ENCODE measurements around the gene TMEM183A.
"Not testable (repeated sequence)": the region's sequence is repeated elsewhere in the genome, so short reads cannot be mapped to it uniquely, and the experiment has no call there.

Gene TMEM183A

DNA sequence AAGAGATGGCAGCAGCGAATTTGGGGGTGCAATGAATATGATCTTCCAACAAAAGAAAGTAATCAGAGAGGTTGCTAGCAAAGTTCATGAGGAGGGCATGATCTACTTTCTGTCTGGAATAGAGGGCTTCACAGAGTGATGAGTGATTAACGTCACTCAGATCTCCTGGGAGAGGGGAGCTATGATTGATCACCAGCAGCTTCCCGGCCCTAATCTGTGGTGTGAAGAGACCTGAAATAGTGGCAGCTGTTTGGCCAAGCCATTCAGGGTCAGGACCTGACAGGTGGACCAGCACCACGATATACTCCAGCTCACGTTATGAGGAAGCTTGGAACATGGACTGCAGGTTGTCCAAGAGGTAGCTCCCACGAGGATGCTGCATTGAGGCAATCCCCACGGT, 19.9 kb upstream of the TMEM183A start:
- in situ Hi-C loops (cut with MboI; ENCODE audit: low sequenced_read_pairs) = no loop called here

DNA sequence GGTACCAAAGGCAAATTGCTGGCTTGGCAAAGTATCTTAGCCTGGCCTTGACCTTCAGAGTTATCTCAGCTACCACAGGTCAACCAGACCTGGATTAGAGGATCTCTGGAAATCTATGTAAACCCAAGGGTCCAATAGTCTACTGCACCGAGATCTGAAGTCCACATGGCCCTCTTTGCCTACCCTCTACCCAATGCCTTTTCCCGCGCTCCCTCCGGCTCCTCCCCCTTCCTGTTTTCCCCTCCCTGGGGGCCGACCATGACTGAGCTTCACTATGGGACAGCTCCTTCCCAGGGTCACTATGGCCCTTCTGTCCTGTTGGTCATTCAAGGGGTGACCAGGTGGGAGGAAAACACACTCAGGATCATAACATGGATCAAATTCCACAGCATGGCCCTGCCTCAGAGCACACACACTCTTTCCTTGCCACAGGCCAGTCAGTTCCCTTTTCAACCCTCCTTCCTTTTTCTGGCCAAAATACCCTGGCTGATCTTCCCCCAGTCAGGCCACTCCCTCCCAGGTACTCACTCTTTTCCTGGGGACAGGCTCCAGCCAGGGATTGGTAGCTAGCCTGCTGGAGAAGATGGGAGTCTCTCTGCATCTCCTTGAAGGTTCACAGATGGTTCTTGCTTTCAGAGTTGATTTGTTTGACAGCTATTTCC, 19.1 kb upstream of the TMEM183A start:
- in situ Hi-C loops (cut with MboI; ENCODE audit: low sequenced_read_pairs) = no loop called here

- in situ Hi-C loops (cut with MboI; ENCODE audit: low sequenced_read_pairs) = no loop called here
Measured at GRCh38 chr1:202989879-202990278, 17.3 kb upstream of the TMEM183A start.

DNA sequence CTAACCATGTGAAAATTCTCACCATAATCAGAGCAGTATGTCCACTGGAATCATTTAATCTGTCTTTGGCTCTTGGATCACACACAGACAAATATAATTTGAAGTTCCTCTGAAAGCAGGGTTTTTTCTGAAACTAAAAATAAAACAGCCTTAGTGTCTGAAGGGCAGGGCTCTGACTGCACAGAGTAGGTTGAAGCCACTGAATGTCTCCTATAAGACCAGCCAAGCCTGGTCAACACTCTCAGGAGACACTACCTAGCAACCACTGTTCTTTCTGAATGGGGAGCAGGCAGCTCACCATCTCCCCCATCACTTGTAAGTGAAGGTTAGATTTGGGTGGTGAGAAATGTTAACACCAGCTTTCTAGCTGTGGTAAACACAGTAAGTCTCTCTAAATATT, 16.1 kb upstream of the TMEM183A start:
- in situ Hi-C loops (cut with MboI; ENCODE audit: low sequenced_read_pairs) = no loop called here

GRCh38 chr1:202994756-202995155, 12.4 kb upstream of the TMEM183A start:
- in situ Hi-C loops (cut with MboI; ENCODE audit: low sequenced_read_pairs) = no loop called here

- in situ Hi-C loops (cut with MboI; ENCODE audit: low sequenced_read_pairs) = no loop called here
Measured at GRCh38 chr1:202998836-202999750, 8.1 kb upstream of the TMEM183A start.

DNA sequence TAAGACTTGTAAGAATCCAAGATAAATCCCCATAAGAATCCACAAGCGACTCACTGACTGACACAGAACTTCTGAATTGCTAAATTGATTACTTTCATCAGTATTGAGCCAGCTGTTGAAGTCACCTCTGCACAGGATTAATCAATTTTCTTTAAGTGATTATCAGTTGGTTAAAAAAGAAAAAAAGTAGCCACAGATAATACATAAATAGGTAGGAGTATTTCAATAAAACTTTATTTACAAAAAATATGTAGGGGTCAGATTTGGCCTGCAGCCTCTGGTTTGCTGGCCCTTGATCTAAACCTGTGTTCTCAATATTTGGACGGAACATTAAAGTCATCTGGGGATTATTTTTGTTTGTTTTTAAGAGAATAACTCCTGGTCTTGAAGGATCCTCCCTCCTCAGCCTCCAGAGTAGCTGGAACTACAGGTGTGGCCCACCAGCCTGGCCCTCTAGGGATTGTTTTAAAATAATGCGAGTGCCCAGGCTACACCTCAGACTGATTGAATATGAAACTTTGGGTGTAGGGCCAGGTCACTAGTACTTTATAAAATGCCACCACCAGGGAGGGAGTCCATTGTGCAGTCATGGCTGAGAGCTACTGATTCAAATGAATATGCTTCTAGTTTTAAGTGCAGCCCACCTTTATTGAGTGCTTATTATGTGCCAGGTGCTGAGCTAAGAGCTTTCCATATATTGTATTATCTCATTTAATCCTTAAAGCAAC, 6.8 kb upstream of the TMEM183A start:
- in situ Hi-C loops (cut with MboI; ENCODE audit: low sequenced_read_pairs) = no loop called here

DNA sequence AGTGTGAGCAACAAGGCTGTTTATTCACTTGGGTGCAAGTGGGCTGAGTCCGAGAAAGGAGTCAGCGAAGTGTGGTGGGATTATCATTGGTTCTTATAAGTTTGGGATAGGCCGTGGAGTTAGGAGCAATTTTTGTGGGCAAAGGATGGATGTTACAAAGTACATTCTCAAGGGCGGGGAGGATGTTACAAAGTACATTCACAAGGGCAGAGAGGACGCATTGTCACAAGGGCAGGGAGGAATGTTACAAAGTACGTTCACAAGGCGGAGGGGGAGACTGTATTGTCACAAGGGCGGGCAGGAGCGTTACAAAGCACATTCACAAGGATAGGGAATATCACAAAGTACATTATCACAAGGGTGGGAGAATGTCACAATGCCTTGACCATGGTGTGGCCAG, 5.2 kb upstream of the TMEM183A start:
- in situ Hi-C loops (cut with MboI; ENCODE audit: low sequenced_read_pairs) = no loop called here

DNA sequence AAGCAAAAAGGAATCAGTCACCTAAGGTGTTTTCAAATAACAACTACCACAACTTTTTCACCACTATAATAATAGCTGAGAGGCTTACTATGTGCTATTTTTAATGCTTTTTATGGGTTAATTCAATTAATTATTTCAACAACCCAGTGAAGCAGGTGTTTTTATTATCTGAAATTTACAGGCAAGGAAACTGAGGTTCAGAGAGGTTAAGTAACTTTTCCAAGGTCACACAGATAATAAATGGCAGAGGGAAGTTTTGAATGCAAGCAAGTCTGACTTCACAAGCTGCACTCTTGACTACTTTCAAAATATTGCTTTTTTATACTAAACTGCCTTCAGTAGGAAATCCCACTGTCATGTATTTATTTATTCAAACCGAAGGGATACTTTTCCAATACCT, 4.2 kb upstream of the TMEM183A start:
- in situ Hi-C loops (cut with MboI; ENCODE audit: low sequenced_read_pairs) = no loop called here

DNA sequence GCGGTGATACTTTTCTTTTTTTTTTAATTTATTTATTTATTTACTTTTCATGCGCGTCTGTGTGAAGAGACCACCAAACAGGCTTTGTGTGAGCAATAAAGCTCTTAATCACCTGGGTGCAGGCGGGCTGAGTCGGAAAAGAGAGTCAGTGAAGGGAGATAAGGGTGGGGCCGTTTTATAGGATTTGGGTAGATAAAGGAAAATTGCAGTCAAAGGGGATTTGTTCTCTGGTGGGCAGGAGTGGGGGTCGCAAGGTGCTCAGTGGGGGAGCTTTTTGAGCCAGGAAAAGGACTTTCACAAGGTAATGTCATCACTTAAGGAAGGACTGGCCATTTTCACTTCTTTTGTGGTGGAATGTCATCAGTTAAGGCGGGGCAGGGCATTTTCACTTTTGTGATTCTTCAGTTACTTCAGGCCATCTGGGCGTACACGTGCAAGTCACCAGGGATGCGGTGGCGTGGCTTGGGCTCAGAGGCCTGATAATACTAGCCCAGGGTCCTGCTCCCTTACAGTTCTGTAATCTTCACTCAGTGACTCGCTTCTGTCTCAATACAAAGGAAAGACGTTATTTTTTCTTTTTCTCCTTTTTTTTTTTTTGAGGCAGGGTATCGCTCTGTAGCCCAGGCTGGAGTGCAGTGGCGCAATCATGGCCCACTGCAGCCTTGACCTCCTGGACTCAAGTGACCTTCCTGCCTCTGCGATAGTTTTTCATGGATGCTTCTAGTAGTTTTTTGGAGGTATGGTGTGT, 1.6 kb upstream of the TMEM183A start:
- in situ Hi-C loops (cut with MboI; ENCODE audit: low sequenced_read_pairs) = loop anchor here (5.0 kb wide), 1 partner anchor 1277 kb away; no protein-coding TSS in a partner anchor

DNA sequence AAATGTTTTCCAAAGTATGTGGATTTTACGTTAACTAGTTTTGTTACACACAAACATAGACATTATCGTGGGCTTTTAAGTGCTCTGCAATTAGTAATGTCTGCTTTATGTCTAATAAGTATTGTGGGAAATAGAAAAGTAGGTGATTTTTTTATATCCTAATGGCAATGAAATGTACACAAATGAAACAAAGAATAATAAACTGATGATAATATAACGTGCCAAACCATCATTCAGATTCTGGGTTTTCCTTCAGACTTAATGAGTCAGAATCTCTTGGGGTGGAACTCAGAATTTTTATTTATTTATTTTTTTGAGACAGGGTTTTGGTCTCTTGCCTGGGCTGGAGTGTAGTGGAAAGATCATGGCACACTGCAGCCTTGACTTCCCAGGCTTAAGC, 2.0 kb downstream of the TMEM183A start:
- in situ Hi-C loops (cut with MboI; ENCODE audit: low sequenced_read_pairs) = loop anchor here (5.0 kb wide), 1 partner anchor 1273 kb away; no protein-coding TSS in a partner anchor

GRCh38 chr1:203011582-203011981, 4.4 kb downstream of the TMEM183A start:
- in situ Hi-C loops (cut with MboI; ENCODE audit: low sequenced_read_pairs) = no loop called here

GRCh38 chr1:203017061-203017460, 9.9 kb downstream of the TMEM183A start:
- in situ Hi-C loops (cut with MboI; ENCODE audit: low sequenced_read_pairs) = no loop called here

DNA sequence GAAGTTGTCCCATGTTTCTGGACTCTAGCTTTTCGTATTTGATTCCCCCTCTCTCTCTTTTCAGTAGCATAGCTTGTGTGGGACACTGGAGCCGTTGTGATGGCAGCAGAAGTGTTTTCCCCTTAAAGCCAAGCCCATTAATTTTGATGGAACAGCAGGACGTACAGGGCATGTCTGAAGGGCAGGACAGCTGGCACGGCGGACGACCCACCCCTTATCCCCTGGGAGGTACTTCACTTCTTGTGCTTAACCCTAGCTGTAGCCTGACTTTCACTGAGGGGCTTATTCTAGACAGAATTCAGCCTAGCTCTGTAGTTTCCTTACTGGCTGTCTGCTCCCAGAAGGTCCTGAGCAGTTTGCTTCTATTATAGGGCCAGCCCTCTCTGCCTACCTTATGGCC, 10.5 kb downstream of the TMEM183A start:
- in situ Hi-C loops (cut with MboI; ENCODE audit: low sequenced_read_pairs) = no loop called here

DNA sequence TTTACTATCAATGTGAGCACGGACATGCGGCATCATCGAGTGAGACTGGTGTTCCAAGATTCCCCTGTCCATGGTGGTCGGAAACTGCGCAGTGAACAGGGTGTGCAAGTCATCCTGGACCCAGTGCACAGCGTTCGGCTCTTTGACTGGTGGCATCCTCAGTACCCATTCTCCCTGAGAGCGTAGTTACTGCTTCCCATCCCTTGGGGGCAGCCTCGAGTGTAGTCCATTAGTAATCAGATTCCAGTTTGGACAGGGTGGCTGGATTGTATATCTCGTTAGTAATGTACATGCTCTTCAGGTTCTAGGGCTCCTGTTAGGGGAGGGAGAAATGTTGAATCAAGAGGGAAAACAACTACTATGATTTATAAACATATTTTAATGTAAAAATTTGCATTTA, 15.7 kb downstream of the TMEM183A start:
- in situ Hi-C loops (cut with MboI; ENCODE audit: low sequenced_read_pairs) = not testable (repeated sequence)

DNA sequence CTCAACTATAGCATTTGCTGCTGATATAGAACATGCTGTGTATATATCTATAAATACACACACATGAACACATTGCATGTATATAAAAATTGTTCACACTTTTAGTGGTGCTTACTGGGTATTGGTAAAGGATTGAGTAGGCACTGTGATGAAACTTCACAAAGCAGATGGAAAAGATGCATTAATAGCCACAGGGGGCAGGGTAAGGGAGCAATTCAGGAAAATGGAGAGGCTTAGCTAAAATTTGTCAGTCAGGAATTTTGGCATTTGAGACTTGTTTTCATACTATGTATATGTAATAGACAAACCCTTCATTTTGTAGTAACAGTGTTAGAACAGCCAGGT, 18.5 kb downstream of the TMEM183A start:
- in situ Hi-C loops (cut with MboI; ENCODE audit: low sequenced_read_pairs) = loop anchor here (25.0 kb wide), 2 partner anchors 462 to 1337 kb away; partner anchors contain the start of genes OPTC, PLEKHA6 and PRELP

GRCh38 chr1:203026031-203026665, 19.0 kb downstream of the TMEM183A start, which contains the start of gene PPFIA4:
Gene PPFIA4, plus strand, starts transcription at chr1:203026491. Its CDS starts 12,518 bp downstream, at chr1:203039009.
- in situ Hi-C loops (cut with MboI; ENCODE audit: low sequenced_read_pairs) = loop anchor here (25.0 kb wide), 2 partner anchors 461 to 1336 kb away; partner anchors contain the start of genes OPTC, PLEKHA6 and PRELP

DNA sequence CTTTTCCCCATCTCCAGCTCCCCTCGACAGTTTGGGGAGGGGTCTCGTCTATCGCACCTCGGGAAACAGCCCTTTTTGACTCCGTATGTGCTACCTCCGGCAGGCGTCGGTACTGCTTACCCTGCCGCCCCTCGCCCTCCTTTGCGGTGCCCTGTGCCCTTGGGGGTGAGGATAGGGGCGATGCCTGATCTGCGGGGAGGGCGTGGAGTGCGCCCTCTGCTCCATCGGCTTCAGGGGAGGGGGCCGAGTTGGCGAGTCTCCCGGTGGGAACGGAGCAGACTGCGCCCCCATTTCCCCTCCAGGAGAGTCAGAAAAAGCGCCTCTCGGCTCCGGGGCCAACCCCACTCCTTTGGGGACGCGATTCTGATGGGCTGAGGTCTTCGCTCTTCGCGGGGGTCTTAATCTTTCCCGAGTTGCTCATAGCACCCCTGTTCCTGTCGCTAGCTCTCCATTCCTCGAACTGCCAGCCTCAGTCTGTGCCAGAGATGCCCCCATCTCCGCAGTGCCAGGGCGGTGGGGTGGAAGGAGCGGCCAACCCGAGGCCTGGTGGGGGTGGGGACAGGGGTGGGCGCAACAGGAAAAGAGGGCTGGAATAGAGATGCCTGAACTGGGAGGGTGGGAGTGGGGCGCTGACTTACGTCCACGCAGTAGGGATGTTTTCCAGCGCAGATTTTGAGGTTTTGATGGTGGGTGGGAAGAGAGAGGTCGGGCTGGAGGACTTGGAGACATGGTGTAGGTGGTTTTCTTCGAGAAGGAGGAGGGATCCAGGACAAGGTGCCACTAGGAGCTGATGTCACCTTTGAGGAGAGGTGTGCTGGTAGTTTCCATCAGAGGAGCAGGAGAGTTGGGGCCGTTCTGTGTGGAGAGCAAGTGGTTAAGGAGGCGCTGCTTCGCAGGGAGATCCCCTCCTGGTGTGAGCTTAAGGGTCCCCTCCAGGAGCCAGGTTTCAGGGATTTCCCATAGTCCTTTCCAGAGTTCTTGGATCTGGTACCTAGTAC, 19.8 kb downstream of the TMEM183A start:
- in situ Hi-C loops (cut with MboI; ENCODE audit: low sequenced_read_pairs) = loop anchor here (25.0 kb wide), 2 partner anchors 460 to 1335 kb away; partner anchors contain the start of genes OPTC, PLEKHA6 and PRELP

All from HL-60/S4 (cell line).